OCI-LY1 (cell line): ENCODE data around the gene TRIM14.

ENCODE experiments used
- CTCF ChIP-seq: fragments of 200-600 bp; sonication (generic), shearing (Covaris generic); IDR thresholded peaks from 2 replicates; pipeline ENCODE4 v1.5.1; 2017; ENCODE audit warnings: mild to moderate bottlenecking, antibody characterized with exemption, low read length, moderate library complexity, mixed read lengths
- EZH2 ChIP-seq: fragments of 200-600 bp; sonication (generic), shearing (Covaris generic); IDR thresholded peaks from 2 replicates; pipeline ENCODE4 v1.8.0; 2017; ENCODE audit warnings: borderline replicate concordance, mixed run types, mild to moderate bottlenecking, antibody characterized with exemption, low read length, moderate library complexity, mixed read lengths

- TF ChIP-seq EZH2 (no peak), CTCF (no peak)
These were observed 17.6 kb downstream of the TRIM14 start for GRCh38 chr9:98101416-98101815.
